ENCODE data around the gene IBA57.
"Not testable (repeated sequence)": the region's sequence is repeated elsewhere in the genome, so short reads cannot be mapped to it uniquely, and the experiment has no call there.

Gene IBA57

GRCh38 chr1:228174482-228175315, 9.1 kb downstream of the IBA57 start:
- no peak for DNase-seq

GRCh38 chr1:228175316-228176023, 9.9 kb downstream of the IBA57 start:
- no peak for DNase-seq

- DNase-seq, result no peak
Measured at GRCh38 chr1:228176024-228176395, 10.4 kb downstream of the IBA57 start.

GRCh38 chr1:228176461-228177182, 11.0 kb downstream of the IBA57 start:
- DNase-seq, result no peak

- DNase-seq, result no peak
Measured at GRCh38 chr1:228177183-228177475, 11.5 kb downstream of the IBA57 start.

- no peak for DNase-seq
Measured at GRCh38 chr1:228177721-228178710, 12.4 kb downstream of the IBA57 start.

- no peak for DNase-seq
Measured at GRCh38 chr1:228178737-228179684, 13.4 kb downstream of the IBA57 start.

GRCh38 chr1:228180271-228180958, 14.8 kb downstream of the IBA57 start:
- no peak for DNase-seq

GRCh38 chr1:228180959-228181644, 15.5 kb downstream of the IBA57 start:
- no peak for DNase-seq

GRCh38 chr1:228181645-228182034, 16.0 kb downstream of the IBA57 start:
- DNase-seq, result no peak

GRCh38 chr1:228182296-228183030, 16.9 kb downstream of the IBA57 start:
- no peak for DNase-seq

- DNase-seq, result no peak
Measured at GRCh38 chr1:228184152-228184551, 18.5 kb downstream of the IBA57 start.

GRCh38 chr1:228185641-228185965, 20.0 kb downstream of the IBA57 start:
- DNase-seq, result no peak

- DNase-seq, result not testable (repeated sequence)
Measured at GRCh38 chr1:228188249-228188648, 22.6 kb downstream of the IBA57 start.

GRCh38 chr1:228190182-228190581, 24.6 kb downstream of the IBA57 start:
- DNase-seq, result no peak

GRCh38 chr1:228190778-228191177, 25.2 kb downstream of the IBA57 start:
- no peak for DNase-seq

GRCh38 chr1:228194436-228194835, 28.8 kb downstream of the IBA57 start:
- no peak for DNase-seq

- no peak for DNase-seq
Measured at GRCh38 chr1:228194921-228195812, 29.6 kb downstream of the IBA57 start.

All from NCI-H2107 (cell line).